Measurements from ENCODE around the gene ZSWIM5. TPM values are rescaled to one million over a fixed set of nuclear protein-coding genes. Genes with fewer than 3 reads are reported as not detected.

Gene ZSWIM5
- total and polyA plus RNA-seq, 9 of the 15 experiments (the other 6 are each of a cell fraction or from before 2014, with no cell fraction given): under 0.01 to 0.07 (median 0.03) TPM; not detected in 3

GRCh38 chr1:45191418-45191783, 15.0 kb downstream of the ZSWIM5 start (continued):
- TF ChIP-seq ZBTB40 (IDR thresholded peaks at IDR 0.05) (no peak), ZBTB40 (CRISPR knock-in tag; IDR thresholded peaks at IDR 0.05) (no peak), TEAD1 (CRISPR knock-in tag; IDR thresholded peaks at IDR 0.05) (0 out of 4 replicates have a peak, but pooled peaks of 1 of the 2 experiments have one; percentile 28), KDM1A (IDR thresholded peaks at IDR 0.05) (peak; percentile 39 to 45; a peak in 2 of 4 replicates), GABPB1 (CRISPR knock-in tag; IDR thresholded peaks at IDR 0.05) (no peak), NFE2L1 (tag; IDR thresholded peaks at IDR 0.05; ENCODE audit: borderline replicate concordance, low read depth) (no peak), MBD1 (CRISPR knock-in tag; IDR thresholded peaks at IDR 0.05) (no peak), TFAP4 (CRISPR knock-in tag; IDR thresholded peaks at IDR 0.05; ENCODE audit: borderline replicate concordance) (peak; percentile 67; the same call in 1 of the 2 replicates), ZNF175 (CRISPR knock-in tag; IDR thresholded peaks at IDR 0.05; ENCODE audit: low read depth) (peak; percentile 52; the same call in 1 of the 2 replicates), ATF3 (IDR thresholded peaks at IDR 0.05) (peak; percentile 17; the same call in 1 of the 2 replicates), ATF3 (CRISPR knock-in tag; conservative IDR thresholded peaks at IDR 0.05) (no peak), PURB (CRISPR knock-in tag; IDR thresholded peaks at IDR 0.05; ENCODE audit: low read depth) (no peak), SAP30 (IDR thresholded peaks at IDR 0.05; ENCODE audit: borderline replicate concordance, insufficient read depth, low read depth, low read length, poor library complexity, severe bottlenecking) (no peak)
